Measurements from ENCODE around the gene HIP1R. TPM values are rescaled to one million over a fixed set of nuclear protein-coding genes. Genes with fewer than 3 reads are reported as not detected.

The HIP1R gene
- total RNA-seq, 4 donors from 2014 or later, result 162 to 289 (median 200) TPM

DNA sequence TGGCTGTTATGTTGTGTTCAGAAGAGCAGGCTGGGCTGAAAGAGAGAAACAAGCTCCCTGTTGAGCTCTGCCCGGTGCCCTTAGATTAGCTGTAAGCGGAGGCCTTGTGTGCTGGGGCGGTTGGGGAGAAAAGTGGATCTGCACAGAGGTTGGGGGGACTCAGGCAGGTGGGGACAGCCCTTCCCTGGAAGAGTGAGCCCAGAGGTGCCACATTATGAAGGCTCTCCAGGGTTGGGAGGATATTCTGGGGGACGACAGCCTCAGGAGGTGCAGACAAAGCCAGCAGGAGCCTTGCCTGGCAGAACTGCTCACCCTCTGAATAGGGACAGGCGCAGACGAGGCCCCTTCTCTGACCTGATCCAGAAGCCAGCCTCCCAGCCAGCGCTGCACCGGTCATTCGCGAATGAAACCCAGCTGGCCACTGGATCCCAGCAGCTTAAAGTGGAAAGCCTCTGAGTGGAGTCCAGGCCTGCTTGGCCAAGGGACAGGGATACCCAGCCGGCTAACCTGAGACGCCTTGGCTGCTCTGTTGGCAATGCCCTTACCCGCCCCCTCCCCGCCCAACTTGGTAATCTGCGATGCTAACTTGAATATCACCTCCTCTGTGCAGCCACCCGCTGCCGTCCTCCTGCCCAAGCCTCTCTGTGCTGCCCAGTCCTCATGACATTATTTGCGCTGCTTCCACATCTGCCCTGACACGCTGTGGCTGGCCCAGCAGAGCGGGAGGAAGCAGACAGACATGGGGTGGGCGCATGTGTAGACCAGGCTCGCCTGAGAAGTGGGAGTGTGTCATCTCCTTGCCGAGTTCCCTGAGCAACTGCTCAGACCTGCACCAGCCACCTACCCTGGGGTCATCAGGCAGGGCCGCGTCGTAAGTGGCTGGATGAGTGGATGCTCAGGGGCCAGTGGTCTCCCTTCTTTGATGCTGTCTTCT is 5.6 kb downstream of the HIP1R start:
- no peaks in the 10 kb centered on the region for H3K36me3 ChIP-seq
- H3K4me3 ChIP-seq, result no peak overlapping the region
- H3K4me1 ChIP-seq, result peaks cover 60% of the 10 kb centered on the region
- WGBS, result 76% methylated on average over 18 of the region's 26 CpGs
- H3K27me3 ChIP-seq, result no peaks in the 10 kb centered on the region
- no peak for TF ChIP-seq EP300 (IDR thresholded peaks at IDR 0.05)
- no peak for TF ChIP-seq POLR2AphosphoS5 (IDR thresholded peaks at IDR 0.05)
- no peak for TF ChIP-seq POLR2A (IDR thresholded peaks at IDR 0.05)
- TF ChIP-seq, protein P1, sequence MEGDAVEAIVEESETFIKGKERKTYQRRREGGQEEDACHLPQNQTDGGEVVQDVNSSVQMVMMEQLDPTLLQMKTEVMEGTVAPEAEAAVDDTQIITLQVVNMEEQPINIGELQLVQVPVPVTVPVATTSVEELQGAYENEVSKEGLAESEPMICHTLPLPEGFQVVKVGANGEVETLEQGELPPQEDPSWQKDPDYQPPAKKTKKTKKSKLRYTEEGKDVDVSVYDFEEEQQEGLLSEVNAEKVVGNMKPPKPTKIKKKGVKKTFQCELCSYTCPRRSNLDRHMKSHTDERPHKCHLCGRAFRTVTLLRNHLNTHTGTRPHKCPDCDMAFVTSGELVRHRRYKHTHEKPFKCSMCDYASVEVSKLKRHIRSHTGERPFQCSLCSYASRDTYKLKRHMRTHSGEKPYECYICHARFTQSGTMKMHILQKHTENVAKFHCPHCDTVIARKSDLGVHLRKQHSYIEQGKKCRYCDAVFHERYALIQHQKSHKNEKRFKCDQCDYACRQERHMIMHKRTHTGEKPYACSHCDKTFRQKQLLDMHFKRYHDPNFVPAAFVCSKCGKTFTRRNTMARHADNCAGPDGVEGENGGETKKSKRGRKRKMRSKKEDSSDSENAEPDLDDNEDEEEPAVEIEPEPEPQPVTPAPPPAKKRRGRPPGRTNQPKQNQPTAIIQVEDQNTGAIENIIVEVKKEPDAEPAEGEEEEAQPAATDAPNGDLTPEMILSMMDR (IDR thresholded peaks at IDR 0.05), result no peak
- no peak for DNase-seq (ENCODE audit: low spot score in 2 of 2)
- no peaks in the 10 kb centered on the region for H3K9me3 ChIP-seq
- H3K27ac ChIP-seq, result peak overlapping the region; percentile 65

DNA sequence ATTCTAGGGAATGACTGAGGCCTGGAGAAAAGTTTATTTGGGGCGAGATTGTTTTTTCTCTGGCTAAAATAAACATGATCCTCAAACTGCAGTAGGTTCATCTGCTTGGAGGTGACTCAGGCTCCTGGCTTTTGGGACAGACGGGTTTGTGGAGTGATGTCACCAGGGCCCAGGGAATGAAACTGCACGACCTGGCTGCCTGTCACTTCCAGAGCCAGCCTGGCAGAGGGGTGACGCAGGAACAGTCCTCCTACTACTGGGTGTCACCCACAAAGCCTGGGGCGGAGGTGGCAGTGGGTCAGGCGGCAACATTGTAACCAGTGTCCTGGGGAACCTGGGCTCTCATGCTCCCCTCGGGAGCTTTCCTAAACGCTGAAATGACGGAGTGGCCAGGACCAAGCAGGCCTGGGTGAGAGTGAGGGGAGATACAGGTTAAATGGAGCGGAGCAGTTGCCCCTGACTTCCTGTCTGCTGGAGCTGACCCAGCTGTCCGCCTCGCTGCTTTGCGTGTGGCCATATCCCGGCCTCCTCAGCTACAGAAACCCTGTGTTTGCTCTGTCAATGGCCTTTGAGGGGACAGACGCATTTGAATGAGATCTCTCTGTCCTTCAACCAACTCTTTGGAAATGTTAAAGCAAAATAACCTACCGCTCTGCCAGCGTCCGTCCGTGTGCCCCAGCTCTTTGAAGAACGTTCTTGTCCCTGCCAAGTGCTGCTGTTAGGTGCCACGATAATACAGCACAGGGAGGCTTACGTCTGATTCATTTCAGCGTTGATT is 6.5 kb downstream of the HIP1R start:
- DNase-seq (ENCODE audit: low spot score in 2 of 2), result peak in 1 of 2 donors; percentile 68
- Histone ChIP-seq H3K27ac (peak overlapping the region; percentile 65), H3K9me3 (no peaks in the 10 kb centered on the region), H3K4me3 (no peak overlapping the region), H3K36me3 (no peaks in the 10 kb centered on the region), H3K27me3 (no peaks in the 10 kb centered on the region), H3K4me1 (peaks cover 66% of the 10 kb centered on the region)
- TF ChIP-seq, protein P1 (IDR thresholded peaks at IDR 0.05), result no peak
- TF ChIP-seq EP300 (IDR thresholded peaks at IDR 0.05), result no peak
- TF ChIP-seq POLR2AphosphoS5 (IDR thresholded peaks at IDR 0.05), result no peak
- no peak for TF ChIP-seq POLR2A (IDR thresholded peaks at IDR 0.05)
- 61% methylated on average over 19 of the region's 23 CpGs for WGBS

DNA sequence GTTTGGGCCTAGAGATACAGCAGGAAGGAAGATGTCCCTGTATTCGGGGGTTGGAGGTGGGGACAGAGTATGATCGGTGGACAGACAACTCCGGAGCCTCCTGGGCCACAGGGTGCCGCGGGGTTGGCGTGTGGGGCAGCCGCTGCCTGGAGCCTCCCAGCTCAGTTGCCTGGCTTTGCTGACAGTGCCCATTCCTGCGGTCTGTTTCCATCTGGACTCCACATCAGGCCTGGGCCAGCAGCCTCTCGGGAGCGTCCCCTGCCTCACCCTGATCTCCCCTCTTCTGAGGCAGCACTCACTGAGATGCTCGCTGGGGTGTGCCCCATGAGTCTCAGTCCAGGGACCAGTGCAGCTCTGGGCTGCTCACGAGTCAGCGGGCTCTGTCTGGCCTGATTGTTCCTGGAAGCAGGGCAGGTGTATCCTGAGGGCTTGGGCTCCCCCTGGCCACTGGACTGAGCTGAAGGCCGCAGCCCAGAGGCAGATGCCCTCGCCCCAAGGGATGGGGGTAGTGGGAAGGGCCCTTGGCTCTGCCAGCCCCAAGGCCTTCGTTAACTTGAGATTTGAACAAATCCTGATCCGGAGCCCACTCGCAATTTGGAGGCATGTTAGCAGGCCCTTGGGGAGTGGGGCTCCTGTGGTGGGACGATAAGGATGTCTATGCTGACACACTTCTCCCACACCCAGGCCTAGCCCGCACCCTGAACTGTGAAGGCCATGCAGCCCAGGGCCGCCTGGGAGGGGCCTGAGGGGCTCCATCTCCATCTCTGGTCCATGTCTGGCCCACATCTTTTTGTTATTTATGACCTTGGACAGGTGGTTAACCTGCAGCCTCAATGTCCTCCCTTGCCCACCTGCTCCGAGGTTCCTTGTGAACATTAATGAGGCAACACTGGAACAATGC is 7.5 kb downstream of the HIP1R start:
- TF ChIP-seq EP300 (IDR thresholded peaks at IDR 0.05), result no peak
- TF ChIP-seq POLR2AphosphoS5 (IDR thresholded peaks at IDR 0.05), result no peak
- no peak for TF ChIP-seq POLR2A (IDR thresholded peaks at IDR 0.05)
- TF ChIP-seq, protein P1 (IDR thresholded peaks at IDR 0.05), result no peak
- no peaks in the 10 kb centered on the region for H3K36me3 ChIP-seq
- peaks cover 56% of the 10 kb centered on the region for H3K4me1 ChIP-seq
- peak overlapping the region; percentile 51 for H3K27ac ChIP-seq
- WGBS, result 77% methylated on average over 11 of the region's 22 CpGs
- H3K9me3 ChIP-seq, result no peaks in the 10 kb centered on the region
- no peaks in the 10 kb centered on the region for H3K27me3 ChIP-seq
- no peak for DNase-seq (ENCODE audit: low spot score in 2 of 2)
- H3K4me3 ChIP-seq, result no peak overlapping the region

DNA sequence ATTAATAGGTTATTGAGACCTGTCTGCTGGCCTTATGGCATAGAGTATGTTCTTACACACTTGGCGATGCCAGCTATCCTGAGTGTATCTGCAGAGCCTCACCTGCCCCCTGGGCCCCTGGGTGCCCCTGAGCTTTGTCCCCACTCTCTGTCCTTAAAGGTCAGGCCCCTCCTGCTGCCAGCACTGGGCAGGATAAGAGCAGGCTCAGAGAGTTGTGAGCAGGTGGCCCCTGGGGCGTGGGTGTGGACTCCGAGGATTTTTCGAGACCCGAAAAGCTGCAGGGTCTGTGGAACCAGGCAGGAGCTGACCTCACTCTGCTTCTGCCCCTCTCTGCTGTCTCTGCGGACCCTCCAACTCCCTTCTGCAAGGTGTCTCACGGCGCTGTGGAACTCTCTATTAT is 8.2 kb downstream of the HIP1R start:
- Histone ChIP-seq H3K27me3 (no peaks in the 10 kb centered on the region), H3K36me3 (peaks cover 4% of the 10 kb centered on the region), H3K27ac (no peak overlapping the region), H3K4me3 (no peak overlapping the region), H3K9me3 (no peaks in the 10 kb centered on the region), H3K4me1 (peaks cover 49% of the 10 kb centered on the region)
- WGBS, result 82% methylated on average over 8 of the region's 8 CpGs
- TF ChIP-seq EP300 (IDR thresholded peaks at IDR 0.05) (no peak), POLR2A (IDR thresholded peaks at IDR 0.05) (no peak), POLR2AphosphoS5 (IDR thresholded peaks at IDR 0.05) (no peak)
- TF ChIP-seq, protein P1 (IDR thresholded peaks at IDR 0.05), result no peak
- DNase-seq (ENCODE audit: low spot score in 2 of 2), result no peak

Measured in suprapubic skin (tissue), 4 donors.